Measurements from ENCODE around the gene TRPM1.

DNA sequence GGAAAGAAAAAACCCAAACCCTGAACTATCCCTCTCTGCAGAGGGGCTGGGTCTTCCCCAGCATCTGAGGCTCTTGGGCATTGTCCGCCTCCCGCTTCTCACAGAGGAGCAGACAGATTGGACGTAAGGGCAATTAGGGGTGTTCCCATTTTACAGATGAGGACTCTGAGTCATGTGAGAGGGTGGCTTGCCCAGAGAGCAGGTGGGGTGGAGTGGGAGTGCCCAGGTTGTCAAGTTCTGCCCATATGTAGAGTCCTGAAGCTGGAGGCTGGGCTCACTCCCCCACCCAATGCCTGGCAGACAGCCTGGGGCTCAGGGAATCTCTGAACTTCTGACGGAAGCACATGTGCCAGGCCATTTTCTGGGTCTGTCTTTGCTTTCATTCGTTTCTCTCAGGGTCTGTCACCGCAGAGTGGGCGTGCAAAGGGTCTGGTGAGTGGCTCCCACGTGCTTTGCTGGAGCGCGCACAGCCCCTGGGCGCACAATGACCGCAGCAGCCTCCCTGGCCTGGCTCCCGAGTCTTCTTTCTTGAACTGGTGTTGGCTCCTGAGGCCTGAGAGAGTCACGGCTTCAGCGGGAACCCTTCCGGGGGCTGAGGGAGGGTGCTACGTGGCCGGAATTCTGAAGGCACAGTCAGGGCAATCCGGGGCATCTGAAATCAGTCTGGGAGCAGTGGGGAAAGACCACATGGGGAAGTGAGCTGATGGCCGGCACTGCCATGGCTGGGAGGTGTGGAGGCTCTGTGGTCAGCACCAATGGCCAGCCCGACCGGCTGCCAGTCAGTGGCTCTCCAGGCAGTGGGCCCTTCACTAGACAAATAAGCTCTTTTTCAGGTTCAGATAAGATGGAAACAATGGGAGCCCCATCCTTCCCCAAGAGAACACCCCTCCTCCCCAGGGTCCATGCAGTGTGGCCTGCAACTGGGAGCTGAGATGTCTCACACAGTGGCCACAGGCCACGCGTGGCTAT lies 1.1 kb upstream of the TRPM1 start:
- TF ChIP-seq ESRRA (IDR thresholded peaks at IDR 0.05; ENCODE audit: borderline replicate concordance, low read depth) (no peak), ZNF184 (CRISPR knock-in tag; IDR thresholded peaks at IDR 0.05) (no peak), CEBPB (tag; IDR thresholded peaks at IDR 0.05) (no peak), KHSRP (IDR thresholded peaks at IDR 0.05) (no peak), KLF16 (IDR thresholded peaks at IDR 0.05) (no peak), SMARCE1 (IDR thresholded peaks at IDR 0.05) (no peak), CREB1 (IDR thresholded peaks at IDR 0.05) (no peak), CREB1 (CRISPR knock-in tag; IDR thresholded peaks at IDR 0.05) (no peak), SP1 (CRISPR knock-in tag; IDR thresholded peaks at IDR 0.05) (no peak), RAD21 (CRISPR knock-in tag; conservative IDR thresholded peaks at IDR 0.05 in 1 of 2, IDR thresholded peaks at IDR 0.05 in 1 of 2) (no peak), CREM (IDR thresholded peaks at IDR 0.05; ENCODE audit: low read depth) (no peak)
- TF ChIP-seq, protein P1, sequence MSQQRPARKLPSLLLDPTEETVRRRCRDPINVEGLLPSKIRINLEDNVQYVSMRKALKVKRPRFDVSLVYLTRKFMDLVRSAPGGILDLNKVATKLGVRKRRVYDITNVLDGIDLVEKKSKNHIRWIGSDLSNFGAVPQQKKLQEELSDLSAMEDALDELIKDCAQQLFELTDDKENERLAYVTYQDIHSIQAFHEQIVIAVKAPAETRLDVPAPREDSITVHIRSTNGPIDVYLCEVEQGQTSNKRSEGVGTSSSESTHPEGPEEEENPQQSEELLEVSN (IDR thresholded peaks at IDR 0.05; ENCODE audit: borderline replicate concordance in 1 of 2, extremely low read depth in 1 of 2, insufficient read depth in 1 of 2, insufficient read length in 1 of 2, low read depth in 1 of 2, low read length in 1 of 2, poor library complexity in 1 of 2, severe bottlenecking in 1 of 2) = no peak
- TF ChIP-seq, protein P2, sequence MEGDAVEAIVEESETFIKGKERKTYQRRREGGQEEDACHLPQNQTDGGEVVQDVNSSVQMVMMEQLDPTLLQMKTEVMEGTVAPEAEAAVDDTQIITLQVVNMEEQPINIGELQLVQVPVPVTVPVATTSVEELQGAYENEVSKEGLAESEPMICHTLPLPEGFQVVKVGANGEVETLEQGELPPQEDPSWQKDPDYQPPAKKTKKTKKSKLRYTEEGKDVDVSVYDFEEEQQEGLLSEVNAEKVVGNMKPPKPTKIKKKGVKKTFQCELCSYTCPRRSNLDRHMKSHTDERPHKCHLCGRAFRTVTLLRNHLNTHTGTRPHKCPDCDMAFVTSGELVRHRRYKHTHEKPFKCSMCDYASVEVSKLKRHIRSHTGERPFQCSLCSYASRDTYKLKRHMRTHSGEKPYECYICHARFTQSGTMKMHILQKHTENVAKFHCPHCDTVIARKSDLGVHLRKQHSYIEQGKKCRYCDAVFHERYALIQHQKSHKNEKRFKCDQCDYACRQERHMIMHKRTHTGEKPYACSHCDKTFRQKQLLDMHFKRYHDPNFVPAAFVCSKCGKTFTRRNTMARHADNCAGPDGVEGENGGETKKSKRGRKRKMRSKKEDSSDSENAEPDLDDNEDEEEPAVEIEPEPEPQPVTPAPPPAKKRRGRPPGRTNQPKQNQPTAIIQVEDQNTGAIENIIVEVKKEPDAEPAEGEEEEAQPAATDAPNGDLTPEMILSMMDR (IDR thresholded peaks at IDR 0.05 in 2 of 3, conservative IDR thresholded peaks at IDR 0.05 in 1 of 3; ENCODE audit: insufficient read depth in 2 of 3, low read depth in 1 of 3, low read length in 3 of 3) = no peak
